Dendritic cell treated with granulocyte-macrophage colony-stimulating factor and Interleukin-4, amounts not matched to agents 40 ng/mL and 50 ng/mL, for 4 days (primary cell): ENCODE data around the gene COL23A1.
"Not testable (repeated sequence)": the region's sequence is repeated elsewhere in the genome, so short reads cannot be mapped to it uniquely, and the experiment has no call there.

Source experiments
- H3K27ac Mint-ChIP-seq: one replicate; pipeline ENCODE4 v1.8.0; 2022; ENCODE audit warnings: mild to moderate bottlenecking, mixed read lengths
- H3K27me3 Mint-ChIP-seq: one replicate; pipeline ENCODE4 v1.8.0; 2022; ENCODE audit warnings: mild to moderate bottlenecking, mixed read lengths
- H3K36me3 Mint-ChIP-seq: one replicate; pipeline ENCODE4 v1.8.0; 2022; ENCODE audit warnings: low read depth, mixed read lengths
- H3K4me1 Mint-ChIP-seq: one replicate; pipeline ENCODE4 v1.8.0; 2022; ENCODE audit warnings: low read depth, mixed read lengths
- H3K4me3 Mint-ChIP-seq: one replicate; pipeline ENCODE4 v1.8.0; 2022; ENCODE audit warnings: mild to moderate bottlenecking, moderate library complexity, mixed read lengths
- H3K9me3 Mint-ChIP-seq: one replicate; pipeline ENCODE4 v1.8.0; 2022; ENCODE audit warnings: mixed read lengths
- intact Hi-C: fragments of 100-400 bp; cut with micrococcal nuclease; formaldehyde crosslinking; loops from one replicate; pipeline ENCODE4 v1.15.0; 2022

COL23A1 gene

GRCh38 chr5:178487911-178488600 is 102.1 kb downstream of the COL23A1 start:
- Mint-ChIP-seq H3K4me3 (no peak overlapping the region), H3K27ac (no peak overlapping the region), H3K27me3 (peaks cover 9% of the 10 kb centered on the region), H3K9me3 (no peaks in the 10 kb centered on the region), H3K4me1 (peaks cover 69% of the 10 kb centered on the region), H3K36me3 (no peaks in the 10 kb centered on the region)
- intact Hi-C loops, result no loop called here

DNA sequence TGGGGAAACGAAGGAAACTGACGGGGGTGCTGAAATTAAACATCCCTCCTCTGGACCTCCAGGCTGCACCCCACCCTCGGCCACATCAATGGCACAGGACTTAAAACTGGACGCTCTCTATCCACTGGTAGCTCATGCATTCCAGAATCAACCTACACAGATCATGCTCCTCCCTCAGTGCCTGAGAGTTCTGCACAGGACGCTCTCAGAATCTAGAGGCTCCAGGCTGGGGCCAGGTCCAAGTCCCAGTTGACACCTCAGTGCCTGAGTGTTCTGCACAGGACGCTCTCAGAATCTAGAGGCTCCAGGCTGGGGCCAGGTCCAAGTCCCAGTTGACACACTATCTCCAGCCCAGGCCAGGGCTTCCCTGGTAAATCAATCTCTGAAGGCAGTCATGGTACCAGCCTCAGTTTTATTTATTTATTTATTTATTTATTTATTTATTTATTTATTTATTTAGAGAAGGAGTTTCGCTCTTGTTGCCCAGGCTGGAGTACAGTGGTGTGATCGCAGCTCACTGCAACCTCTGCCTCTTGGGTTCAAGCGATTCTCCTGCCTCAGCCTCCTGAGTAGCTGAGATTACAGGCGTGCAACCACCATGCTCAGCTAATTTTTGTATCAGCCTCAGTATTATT is 103.2 kb downstream of the COL23A1 start:
- H3K27ac Mint-ChIP-seq, result peak overlapping the region; percentile 74
- H3K27me3 Mint-ChIP-seq, H3K9me3 Mint-ChIP-seq, H3K4me3 Mint-ChIP-seq, intact Hi-C loops, H3K36me3 Mint-ChIP-seq: not testable (repeated sequence)
- H3K4me1 Mint-ChIP-seq, result peaks cover 69% of the 10 kb centered on the region

- H3K27ac Mint-ChIP-seq, result peak overlapping the region; percentile 74
- H3K36me3 Mint-ChIP-seq, result no peaks in the 10 kb centered on the region
- peaks cover 65% of the 10 kb centered on the region for H3K4me1 Mint-ChIP-seq
- peaks cover 9% of the 10 kb centered on the region for H3K27me3 Mint-ChIP-seq
- intact Hi-C loops, result no loop called here
- no peaks in the 10 kb centered on the region for H3K9me3 Mint-ChIP-seq
- H3K4me3 Mint-ChIP-seq, result peak overlapping the region; percentile 57
These were observed 104.0 kb downstream of the COL23A1 start for GRCh38 chr5:178486239-178486641.

- intact Hi-C loops, result no loop called here
- Mint-ChIP-seq H3K4me3 (peak overlapping the region; percentile 48), H3K36me3 (no peaks in the 10 kb centered on the region)
These were observed 106.6 kb downstream of the COL23A1 start for GRCh38 chr5:178483620-178484019.

DNA sequence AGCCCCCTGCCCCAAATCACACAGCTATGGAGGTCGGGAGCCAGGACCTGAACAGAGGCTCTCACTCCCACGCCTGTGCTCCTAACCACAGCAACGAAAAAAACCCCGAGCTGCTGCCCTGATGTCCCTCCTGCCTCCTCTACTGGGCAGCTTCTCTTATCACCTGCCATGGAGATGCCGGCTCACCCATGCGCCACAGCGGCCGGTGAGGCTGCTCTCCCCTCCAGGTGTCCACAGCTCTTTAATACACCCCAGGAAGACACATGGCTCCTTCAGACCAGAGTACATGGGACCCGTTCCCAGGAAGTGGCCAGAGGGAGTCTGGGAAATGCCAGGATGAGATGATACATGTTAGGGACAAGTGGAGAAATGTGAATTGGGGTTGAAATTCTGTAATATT is 110.9 kb downstream of the COL23A1 start:
- Mint-ChIP-seq H3K27me3 (no peaks in the 10 kb centered on the region), H3K4me3 (no peak overlapping the region), H3K27ac (peak overlapping the region; percentile 59), H3K9me3 (no peaks in the 10 kb centered on the region), H3K36me3 (no peaks in the 10 kb centered on the region), H3K4me1 (peaks cover 54% of the 10 kb centered on the region)
- intact Hi-C loops, result no loop called here

More at GRCh38 chr5:178483620-178484019, 106.6 kb downstream of the COL23A1 start:
- H3K27me3 Mint-ChIP-seq, result peaks cover 9% of the 10 kb centered on the region
- peak overlapping the region; percentile 83 for H3K27ac Mint-ChIP-seq
- H3K4me1 Mint-ChIP-seq, result peaks cover 49% of the 10 kb centered on the region
- H3K9me3 Mint-ChIP-seq, result no peaks in the 10 kb centered on the region

DNA sequence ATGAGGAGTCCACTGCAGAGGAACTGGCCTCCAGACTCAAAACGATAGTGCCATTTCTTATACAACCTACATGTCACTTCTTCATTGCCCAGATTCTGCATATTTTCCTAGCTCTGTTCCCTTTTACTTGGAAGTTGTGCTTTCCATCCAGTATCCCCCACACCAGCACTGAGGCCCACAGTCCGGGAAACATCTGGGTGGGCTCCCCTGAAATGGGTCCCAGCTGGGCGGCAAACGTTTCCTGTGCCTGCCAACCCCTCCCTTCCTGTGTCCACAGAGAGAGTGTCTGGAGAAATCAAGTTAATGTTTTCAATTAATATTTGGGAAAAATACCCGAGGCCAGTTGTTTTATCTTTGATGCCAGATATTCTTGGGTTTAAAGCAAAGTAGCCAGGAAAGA is 111.8 kb downstream of the COL23A1 start:
- intact Hi-C loops, result no loop called here
- H3K36me3 Mint-ChIP-seq, result no peaks in the 10 kb centered on the region
- peak overlapping the region; percentile 59 for H3K27ac Mint-ChIP-seq
- H3K9me3 Mint-ChIP-seq, result no peaks in the 10 kb centered on the region
- no peaks in the 10 kb centered on the region for H3K27me3 Mint-ChIP-seq
- H3K4me1 Mint-ChIP-seq, result peaks cover 54% of the 10 kb centered on the region
- no peak overlapping the region for H3K4me3 Mint-ChIP-seq

GRCh38 chr5:178477802-178478201 is 112.4 kb downstream of the COL23A1 start:
- Mint-ChIP-seq H3K9me3 (no peaks in the 10 kb centered on the region), H3K27ac (peak overlapping the region; percentile 59), H3K4me1 (peaks cover 52% of the 10 kb centered on the region), H3K36me3 (no peaks in the 10 kb centered on the region), H3K27me3 (no peaks in the 10 kb centered on the region), H3K4me3 (peak overlapping the region; percentile 33)
- intact Hi-C loops, result no loop called here

GRCh38 chr5:178476972-178477754 is 113.0 kb downstream of the COL23A1 start:
- intact Hi-C loops, result no loop called here
- no peak overlapping the region for H3K4me3 Mint-ChIP-seq
- H3K9me3 Mint-ChIP-seq, result no peaks in the 10 kb centered on the region

DNA sequence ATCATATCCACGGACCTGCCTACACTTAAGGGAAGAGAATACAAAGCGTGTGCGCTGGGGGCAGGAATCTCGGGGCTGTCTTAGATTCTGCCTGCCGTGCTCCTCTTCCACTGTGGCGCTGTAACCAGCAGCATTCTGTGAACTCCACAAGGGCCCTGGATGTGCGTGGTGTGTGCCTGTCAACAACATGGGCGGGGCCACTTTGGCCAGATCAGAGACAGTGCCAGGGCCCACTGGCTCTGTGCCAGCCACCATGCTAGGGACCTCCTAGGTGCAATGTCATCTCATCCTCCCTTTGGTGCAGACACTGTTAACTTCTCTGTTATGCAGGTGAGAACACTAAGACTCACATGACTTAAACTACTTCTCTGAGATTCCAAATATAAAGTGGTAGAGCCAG is 113.7 kb downstream of the COL23A1 start:
- Mint-ChIP-seq H3K4me3 (no peak overlapping the region), H3K27ac (peak overlapping the region; percentile 59), H3K27me3 (no peaks in the 10 kb centered on the region), H3K36me3 (no peaks in the 10 kb centered on the region), H3K4me1 (peaks cover 56% of the 10 kb centered on the region), H3K9me3 (no peaks in the 10 kb centered on the region)
- intact Hi-C loops, result no loop called here

More at GRCh38 chr5:178476972-178477754, 113.0 kb downstream of the COL23A1 start:
- Mint-ChIP-seq H3K27ac (peak overlapping the region; percentile 59), H3K27me3 (no peaks in the 10 kb centered on the region), H3K36me3 (no peaks in the 10 kb centered on the region), H3K4me1 (peaks cover 52% of the 10 kb centered on the region)

GRCh38 chr5:178475422-178475821 is 114.8 kb downstream of the COL23A1 start:
- peaks cover 63% of the 10 kb centered on the region for H3K4me1 Mint-ChIP-seq
- no peaks in the 10 kb centered on the region for H3K27me3 Mint-ChIP-seq
- no peak overlapping the region for H3K4me3 Mint-ChIP-seq
- H3K36me3 Mint-ChIP-seq, result no peaks in the 10 kb centered on the region
- intact Hi-C loops, result no loop called here
- H3K9me3 Mint-ChIP-seq, result no peaks in the 10 kb centered on the region
- H3K27ac Mint-ChIP-seq, result no peak overlapping the region

DNA sequence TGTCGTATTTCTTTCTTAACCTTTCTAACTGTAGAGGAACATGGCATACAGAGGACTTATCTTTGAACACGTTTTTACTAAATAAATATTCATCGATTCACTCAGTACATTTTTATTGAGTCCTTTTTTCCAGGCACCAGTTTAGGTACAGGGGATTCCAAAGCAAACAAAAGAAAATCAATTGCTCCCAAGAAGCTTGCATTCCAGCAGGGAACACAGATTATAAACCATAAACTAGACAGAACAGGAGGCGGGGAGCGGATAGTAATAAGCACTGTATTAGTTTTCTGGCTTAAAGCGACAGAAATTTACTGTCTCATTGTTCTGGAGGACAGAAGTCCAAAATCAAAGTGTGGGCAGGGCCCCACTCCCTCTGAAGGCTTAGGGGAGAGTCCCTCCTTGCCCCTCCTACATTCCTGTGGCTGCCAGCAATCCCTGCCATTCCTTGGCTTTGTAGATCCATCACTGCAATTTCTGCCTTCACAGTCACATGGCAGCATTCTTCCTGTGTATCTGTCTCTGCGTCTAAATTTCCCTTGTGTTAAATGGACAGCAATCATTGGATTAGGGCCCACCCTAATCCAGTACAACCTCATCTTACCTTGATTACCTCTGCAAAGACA is 115.5 kb downstream of the COL23A1 start:
- Mint-ChIP-seq H3K4me1 (peaks cover 67% of the 10 kb centered on the region), H3K27me3 (peaks cover 3% of the 10 kb centered on the region), H3K4me3 (no peak overlapping the region), H3K36me3 (no peaks in the 10 kb centered on the region), H3K9me3 (no peaks in the 10 kb centered on the region), H3K27ac (no peak overlapping the region)
- intact Hi-C loops, result no loop called here

GRCh38 chr5:178473854-178474253 is 116.3 kb downstream of the COL23A1 start:
- Mint-ChIP-seq H3K27ac (peak overlapping the region; percentile 32), H3K4me1 (peaks cover 66% of the 10 kb centered on the region), H3K27me3 (peaks cover 4% of the 10 kb centered on the region), H3K36me3 (no peaks in the 10 kb centered on the region), H3K9me3 (no peaks in the 10 kb centered on the region), H3K4me3 (peak overlapping the region; percentile 20)
- intact Hi-C loops, result no loop called here

DNA sequence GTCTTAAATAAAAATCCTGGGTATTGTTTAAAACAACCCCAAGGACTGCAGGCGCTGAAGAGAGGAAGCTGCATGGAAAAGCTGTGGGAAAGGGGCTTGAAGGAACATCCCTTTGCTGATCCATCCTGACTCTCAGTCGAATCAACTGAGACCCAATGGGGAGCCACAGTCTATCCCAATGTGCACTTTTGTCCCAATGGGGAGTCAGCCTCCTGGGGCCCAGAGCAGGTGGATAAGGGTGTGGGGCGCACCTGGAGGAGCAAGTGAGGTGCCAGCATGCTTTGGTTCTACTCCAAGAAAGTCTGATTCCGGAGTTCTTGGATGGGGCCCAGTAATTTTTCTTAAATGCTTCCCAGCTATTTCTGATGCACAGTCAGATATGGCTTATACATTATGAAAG is 118.1 kb downstream of the COL23A1 start:
- H3K36me3 Mint-ChIP-seq, result no peaks in the 10 kb centered on the region
- no peak overlapping the region for H3K4me3 Mint-ChIP-seq
- peak overlapping the region; percentile 6 for H3K27ac Mint-ChIP-seq
- intact Hi-C loops, result no loop called here
- H3K9me3 Mint-ChIP-seq, result no peaks in the 10 kb centered on the region
- H3K4me1 Mint-ChIP-seq, result peaks cover 66% of the 10 kb centered on the region
- peaks cover 7% of the 10 kb centered on the region for H3K27me3 Mint-ChIP-seq

- peak overlapping the region; percentile 6 for H3K27ac Mint-ChIP-seq
- intact Hi-C loops, result no loop called here
- H3K36me3 Mint-ChIP-seq, result no peaks in the 10 kb centered on the region
- peaks cover 7% of the 10 kb centered on the region for H3K27me3 Mint-ChIP-seq
- no peaks in the 10 kb centered on the region for H3K9me3 Mint-ChIP-seq
- H3K4me3 Mint-ChIP-seq, result no peak overlapping the region
- peaks cover 66% of the 10 kb centered on the region for H3K4me1 Mint-ChIP-seq
These were observed 118.5 kb downstream of the COL23A1 start for GRCh38 chr5:178471711-178472110.
